Spleen (tissue), 11 donors: ENCODE results near the gene CYB561D1. TPM values are rescaled to one million over a fixed set of nuclear protein-coding genes. Genes with fewer than 3 reads are reported as not detected.

Source experiments
- DNase-seq: peaks from one replicate; pipeline ENCODE4 v3.0.0-alpha.2; 2020
- H3K27ac ChIP-seq, 8 donors: fragments of 200-600 bp; sonication (generic) in 7 of 8; 1 replicate in 4 of 8; 2 replicates in 4 of 8; pipeline versions ENCODE4 v1.5.0 to v1.8.0; 2016 to 2021; ENCODE audit warnings: inconsistent platforms in 4 of 8, mild to moderate bottlenecking in 4 of 8, moderate library complexity in 1 of 8
- H3K27me3 ChIP-seq, 7 donors: fragments of 200-600 bp; sonication (generic) in 6 of 7; replicated peaks in 1 of 7; 1 replicate in 4 of 7; 2 replicates in 3 of 7; pipeline versions ENCODE4 v1.5.0 to v1.8.0; 2016 to 2021; ENCODE audit warnings: inconsistent platforms in 3 of 7, mild to moderate bottlenecking in 1 of 7
- H3K36me3 ChIP-seq, 6 donors: fragments of 200-600 bp; sonication (generic) in 5 of 6; 1 replicate in 4 of 6; 2 replicates in 2 of 6; pipeline versions ENCODE4 v1.5.0 to v1.8.0; 2016 to 2021; ENCODE audit warnings: inconsistent platforms in 2 of 6
- H3K4me1 ChIP-seq, 6 donors: fragments of 200-600 bp; sonication (generic) in 5 of 6; 1 replicate in 3 of 6; 2 replicates in 3 of 6; pipeline versions ENCODE4 v1.5.0 to v1.8.0; 2016 to 2021; ENCODE audit warnings: inconsistent platforms in 3 of 6
- H3K4me3 ChIP-seq, 8 donors: fragments of 200-600 bp; sonication (generic) in 7 of 8; 1 replicate in 4 of 8; 2 replicates in 4 of 8; pipeline versions ENCODE4 v1.5.0 to v1.8.0; 2016 to 2021; ENCODE audit warnings: inconsistent platforms in 4 of 8, mild to moderate bottlenecking in 4 of 8, moderate library complexity in 2 of 8
- H3K9me3 ChIP-seq, 8 donors: fragments of 200-600 bp; sonication (generic) in 7 of 8; 1 replicate in 4 of 8; 2 replicates in 4 of 8; pipeline versions ENCODE4 v1.5.0 to v1.8.0; 2016 to 2021; ENCODE audit warnings: inconsistent platforms in 4 of 8
- POLR2A ChIP-seq, 3 donors: fragments of 450-650 bp; IDR thresholded peaks; one replicate each; pipeline ENCODE4 v1.5.1; 2017; ENCODE audit warnings: antibody characterized with exemption in 3 of 3, mild to moderate bottlenecking in 1 of 3
- POLR2AphosphoS5 ChIP-seq, 3 donors: sonication (generic); formaldehyde crosslinking; IDR thresholded peaks; one replicate each; pipeline ENCODE4 v1.5.1; 2017; ENCODE audit warnings: antibody characterized with exemption in 3 of 3
- WGBS, 5 donors: extraction: QIAGEN DNeasy Blood & Tissue Kit in 3 of 5; methylation state at CpG; one replicate each; pipeline versions ENCODE4 v1.1.5 to v1.1.7; 2013 to 2018; 5-methylcytosine and 5-hydroxymethylcytosine counted together
- intact Hi-C: fragments of 100-400 bp; cut with DNase I; formaldehyde crosslinking; loops from one replicate; pipeline ENCODE4 v1.15.0; 2023; ENCODE audit warnings: low total_unique reads
- polyA plus RNA-seq, 3 donors: library from polyadenylated mRNA; stranded (reverse); fragments of 200-250 nt; gene quantifications; one replicate each; pipeline ENCODE4 v1.2.1, GENCODE V29; 2013
- total RNA-seq, 7 donors: library from RNA; depleted of rRNA in 3 of 7; stranded (reverse); fragments of >200 nt in 3 of 7; fragmentation: NEBNext Ultra II Directional in 4 of 7; extraction: Animal tissue kit (Norgen Biotek cat#: 25700) in 4 of 7; gene quantifications; one replicate each; pipeline versions ENCODE4 v1.1.0 to v1.2.1, GENCODE V29; 2016 to 2021
- TF ChIP-seq, protein P1 (sequence below), 11 experiments: fragments of 200-600 bp in 7 of 11; fragments of 450-650 bp in 4 of 11; sonication (generic) in 4 of 11; IDR thresholded peaks in 8 of 11; conservative IDR thresholded peaks in 3 of 11; 1 replicate in 7 of 11; 2 replicates in 4 of 11; pipeline versions ENCODE4 v1.4.0 to v1.8.0; 2016 to 2021; ENCODE audit warnings: antibody characterized with exemption in 11 of 11, inconsistent platforms in 4 of 11, mild to moderate bottlenecking in 1 of 11
- donor health status: healthy with polysubstance abuse.
- donor health status: DM: no; HTN: no; CAD: no; lungs with moderate emphysema.
- donor health status: DM: no; HTN: no; CAD: no.
- donor health status: Bipolar disorder and iron deficiency.
- donor health status: healthy.
- donor health status: DM: no; HTN: no; CAD: no.
- donor health status: DM: yes; HTN: yes; CAD: no.

CYB561D1 gene
- total and polyA plus RNA-seq, 10 donors = 4.5 to 17.6 (median 11.9) TPM

DNA sequence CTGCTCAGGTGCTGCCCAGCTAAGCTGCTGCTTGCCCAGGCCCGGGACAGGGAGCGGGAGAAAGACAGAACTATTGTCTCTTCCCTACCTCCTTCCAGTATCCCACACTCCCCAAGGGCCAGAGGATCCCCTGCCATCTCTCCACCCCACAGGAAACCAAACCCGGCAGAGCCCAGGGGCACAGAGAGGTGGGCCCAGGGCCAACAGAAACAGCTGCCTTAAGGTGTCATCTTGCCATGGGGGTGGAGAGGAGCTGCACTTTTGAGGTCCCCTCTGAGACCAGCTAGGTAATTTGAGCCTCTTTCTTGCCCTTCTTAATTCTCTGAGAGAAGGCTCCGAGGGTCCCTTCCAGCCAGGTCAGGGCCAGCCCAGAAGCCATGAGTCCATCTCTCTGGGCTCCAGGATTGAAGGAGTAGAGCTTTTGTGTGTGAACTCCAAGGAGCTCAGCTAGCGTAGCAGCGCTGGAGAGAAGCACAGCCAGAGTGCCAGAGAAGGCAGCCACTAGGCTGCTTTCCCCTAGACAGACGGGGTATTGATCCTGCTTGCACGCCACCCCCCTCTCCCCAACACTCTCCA is 36.1 kb downstream of the CYB561D1 start:
- intact Hi-C loops = loop anchor here (10.0 kb wide), 1 partner anchor 105 kb away; the partner anchor contains the start of gene PSMA5
- 76 to 79% (median 77%) methylated on average over 7 to 8 of the region's 8 CpGs for WGBS, 5 donors
- no peak overlapping the region for H3K27ac ChIP-seq

DNA sequence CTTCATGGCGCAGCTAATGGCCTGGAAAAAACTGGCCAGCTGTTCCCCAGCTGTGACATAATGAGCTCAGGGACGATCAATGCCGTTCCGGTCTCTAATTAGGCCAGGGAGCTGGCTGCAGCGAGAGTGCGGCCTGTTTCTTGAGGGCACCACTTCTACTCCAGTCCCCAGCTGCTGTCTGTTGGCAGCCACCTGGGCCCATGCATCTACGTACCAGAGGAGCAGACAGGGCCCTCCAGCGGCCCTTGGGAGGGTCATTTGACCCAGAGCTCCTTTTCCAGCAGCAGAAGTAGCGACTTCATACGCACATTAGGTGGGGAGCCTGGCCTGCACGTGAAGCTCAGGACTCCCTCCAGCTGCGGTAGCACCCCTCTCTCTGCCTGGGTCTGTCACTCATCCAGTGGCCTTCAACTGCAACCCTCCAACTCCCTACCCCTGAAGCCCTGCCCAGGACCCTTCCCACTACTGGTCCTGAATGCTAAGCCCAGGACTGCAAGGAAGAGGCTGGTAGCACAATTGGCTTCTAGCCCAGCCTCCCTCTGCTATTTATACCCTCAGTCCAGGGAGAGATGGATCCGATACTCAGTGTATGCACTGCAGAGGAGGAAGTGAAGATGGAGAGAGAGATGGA is 36.7 kb downstream of the CYB561D1 start:
- Histone ChIP-seq H3K27me3 (no peaks in the 10 kb centered on the region), H3K9me3 (no peaks in the 10 kb centered on the region), H3K36me3 (no peaks in the 10 kb centered on the region), H3K4me3 (no peak overlapping the region), H3K4me1 (peaks cover 5 to 41% (median 24%) of the 10 kb centered on the region in 6 donors), H3K27ac (peak overlapping the region in 1 of 8 donors; percentile 81)
- TF ChIP-seq, protein P1, sequence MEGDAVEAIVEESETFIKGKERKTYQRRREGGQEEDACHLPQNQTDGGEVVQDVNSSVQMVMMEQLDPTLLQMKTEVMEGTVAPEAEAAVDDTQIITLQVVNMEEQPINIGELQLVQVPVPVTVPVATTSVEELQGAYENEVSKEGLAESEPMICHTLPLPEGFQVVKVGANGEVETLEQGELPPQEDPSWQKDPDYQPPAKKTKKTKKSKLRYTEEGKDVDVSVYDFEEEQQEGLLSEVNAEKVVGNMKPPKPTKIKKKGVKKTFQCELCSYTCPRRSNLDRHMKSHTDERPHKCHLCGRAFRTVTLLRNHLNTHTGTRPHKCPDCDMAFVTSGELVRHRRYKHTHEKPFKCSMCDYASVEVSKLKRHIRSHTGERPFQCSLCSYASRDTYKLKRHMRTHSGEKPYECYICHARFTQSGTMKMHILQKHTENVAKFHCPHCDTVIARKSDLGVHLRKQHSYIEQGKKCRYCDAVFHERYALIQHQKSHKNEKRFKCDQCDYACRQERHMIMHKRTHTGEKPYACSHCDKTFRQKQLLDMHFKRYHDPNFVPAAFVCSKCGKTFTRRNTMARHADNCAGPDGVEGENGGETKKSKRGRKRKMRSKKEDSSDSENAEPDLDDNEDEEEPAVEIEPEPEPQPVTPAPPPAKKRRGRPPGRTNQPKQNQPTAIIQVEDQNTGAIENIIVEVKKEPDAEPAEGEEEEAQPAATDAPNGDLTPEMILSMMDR (IDR thresholded peaks at IDR 0.05 in 8 of 11, conservative IDR thresholded peaks at IDR 0.05 in 3 of 11) = no peak
- no peak for TF ChIP-seq POLR2A (IDR thresholded peaks at IDR 0.05)
- TF ChIP-seq POLR2AphosphoS5 (IDR thresholded peaks at IDR 0.05) = no peak
- WGBS, 5 donors = 80 to 87% (median 85%) methylated on average over 8 to 13 of the region's 13 CpGs
- no peak for DNase-seq
- intact Hi-C loops = loop anchor here (10.0 kb wide), 1 partner anchor 106 kb away; the partner anchor contains the start of gene PSMA5

More for the DNA sequence above, 36.1 kb downstream of the CYB561D1 start:
- H3K4me3 ChIP-seq = no peak overlapping the region
- no peaks in the 10 kb centered on the region for H3K9me3 ChIP-seq
- no peaks in the 10 kb centered on the region for H3K27me3 ChIP-seq
- DNase-seq = no peak
- H3K4me1 ChIP-seq = peaks cover 5 to 41% (median 24%) of the 10 kb centered on the region in 6 donors
- H3K36me3 ChIP-seq = no peaks in the 10 kb centered on the region
- TF ChIP-seq, protein P1 (IDR thresholded peaks at IDR 0.05 in 8 of 11, conservative IDR thresholded peaks at IDR 0.05 in 3 of 11) = no peak
- TF ChIP-seq POLR2A (IDR thresholded peaks at IDR 0.05) (no peak), POLR2AphosphoS5 (IDR thresholded peaks at IDR 0.05) (no peak)

DNA sequence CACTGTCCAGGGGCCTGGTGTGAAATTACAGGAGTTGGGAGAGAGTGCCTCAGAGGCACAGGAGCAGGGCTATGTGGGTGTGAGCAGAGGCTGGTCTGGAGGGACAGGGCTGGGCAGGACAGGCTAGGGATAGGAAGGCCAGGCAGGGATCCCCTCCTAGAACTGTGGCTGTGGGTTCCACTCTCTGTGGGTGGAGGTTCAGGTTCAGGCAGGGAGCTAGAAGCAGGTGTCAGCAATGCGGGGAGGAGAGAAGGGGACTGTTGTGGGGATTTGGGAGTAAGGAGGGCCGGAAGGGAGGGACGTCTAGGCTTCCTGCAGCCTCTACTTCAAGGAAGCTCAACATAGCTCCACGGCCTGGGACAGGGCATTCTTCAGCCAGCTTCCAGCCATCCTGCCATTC is 37.5 kb downstream of the CYB561D1 start:
- H3K4me3 ChIP-seq = no peak overlapping the region
- H3K4me1 ChIP-seq = peaks cover 5 to 41% (median 24%) of the 10 kb centered on the region in 6 donors
- DNase-seq = no peak
- intact Hi-C loops = loop anchor here (10.0 kb wide), 1 partner anchor 107 kb away; the partner anchor contains the start of gene PSMA5
- no peaks in the 10 kb centered on the region for H3K36me3 ChIP-seq
- H3K27ac ChIP-seq = peak overlapping the region in 4 of 8 donors; percentile 71 to 81 (median 76)
- TF ChIP-seq POLR2AphosphoS5 (IDR thresholded peaks at IDR 0.05) = no peak
- H3K9me3 ChIP-seq = no peaks in the 10 kb centered on the region
- WGBS, 5 donors = 71 to 93% (median 85%) methylated on average over 4 of the region's 4 CpGs
- no peaks in the 10 kb centered on the region for H3K27me3 ChIP-seq

- Histone ChIP-seq H3K4me1 (peaks cover 5 to 41% (median 24%) of the 10 kb centered on the region in 6 donors), H3K36me3 (no peaks in the 10 kb centered on the region), H3K27me3 (no peaks in the 10 kb centered on the region), H3K4me3 (peak overlapping the region in 5 of 8 donors; percentile 6 to 58 (median 30)), H3K9me3 (no peaks in the 10 kb centered on the region), H3K27ac (peak overlapping the region in 5 of 8 donors; percentile 48 to 81 (median 75))
- 52 to 60% (median 56%) methylated on average over 10 to 16 of the region's 16 CpGs for WGBS, 5 donors
- intact Hi-C loops = loop anchor here (2.0 to 10.0 kb wide), 2 partner anchors 41 to 107 kb away; partner anchors contain the start of gene PSMA5
- no peak for TF ChIP-seq POLR2AphosphoS5 (IDR thresholded peaks at IDR 0.05)
- TF ChIP-seq, protein P1 (IDR thresholded peaks at IDR 0.05 in 8 of 11, conservative IDR thresholded peaks at IDR 0.05 in 3 of 11) = no peak
- TF ChIP-seq POLR2A (IDR thresholded peaks at IDR 0.05) = no peak
- no peak for DNase-seq
Observed at GRCh38 chr1:109531826-109532364, 38.0 kb downstream of the CYB561D1 start.
